Gastroesophageal sphincter (tissue), 4 donors: ENCODE measurements around the gene SLMAP. TPM values are rescaled to one million over a fixed set of nuclear protein-coding genes. Genes with fewer than 3 reads are reported as not detected.
A peak's percentile ranks its signal among the peaks of the same experiment; 100 is the strongest.

ENCODE experiments used
- ATAC-seq: fragments of 150-250 bp; one replicate; pipeline ENCODE4 v1.9.1; 2016; ENCODE audit warnings: mild to moderate bottlenecking, moderate library complexity
- H3K27ac ChIP-seq, 4 donors: fragments of 200-600 bp; sonication (generic) in 3 of 4; 1 replicate in 3 of 4; 2 replicates in 1 of 4; pipeline ENCODE4 v1.5.1; 2016 to 2019
- H3K27me3 ChIP-seq: fragments of 200-600 bp; sonication (generic); one replicate; pipeline ENCODE4 v1.5.1; 2019
- H3K36me3 ChIP-seq, 2 donors: fragments of 200-600 bp; sonication (generic); one replicate each; pipeline ENCODE4 v1.5.1; 2019; ENCODE audit warnings: control low read depth in 1 of 2
- H3K4me1 ChIP-seq, 3 donors: fragments of 200-600 bp; sonication (generic); 1 replicate in 2 of 3; 2 replicates in 1 of 3; pipeline ENCODE4 v1.5.1; 2016 to 2019; ENCODE audit warnings: control low read depth in 2 of 3
- H3K4me3 ChIP-seq, 2 donors: fragments of 200-600 bp; sonication (generic); one replicate each; pipeline ENCODE4 v1.5.1; 2019; ENCODE audit warnings: mild to moderate bottlenecking in 1 of 2, moderate library complexity in 1 of 2
- H3K9me3 ChIP-seq, 3 donors: fragments of 200-600 bp; sonication (generic); one replicate each; pipeline ENCODE4 v1.5.1; 2017 to 2019; ENCODE audit warnings: control low read depth in 2 of 3
- CTCF ChIP-seq, 4 experiments: fragments of 200-600 bp in 2 of 4; fragments of 450-650 bp in 2 of 4; sonication (generic) in 1 of 4; IDR thresholded peaks; one replicate each; pipeline ENCODE4 v1.5.1; 2017 to 2019; ENCODE audit warnings: antibody characterized with exemption in 4 of 4, mild to moderate bottlenecking in 2 of 4, moderate library complexity in 2 of 4
- EP300 ChIP-seq: sonication (generic); formaldehyde crosslinking; IDR thresholded peaks from one replicate; pipeline ENCODE4 v1.6.1; 2017; ENCODE audit warnings: antibody characterized with exemption, mild to moderate bottlenecking
- POLR2A ChIP-seq, 2 donors: fragments of 450-650 bp; IDR thresholded peaks; one replicate each; pipeline ENCODE4 v1.6.1; 2017; ENCODE audit warnings: antibody characterized with exemption in 2 of 2, mild to moderate bottlenecking in 2 of 2, moderate library complexity in 1 of 2
- POLR2AphosphoS5 ChIP-seq: sonication (generic); formaldehyde crosslinking; IDR thresholded peaks from one replicate; pipeline ENCODE4 v1.6.1; 2017; ENCODE audit warnings: antibody characterized with exemption
- WGBS, 2 donors: methylation state at CpG; one replicate each; pipeline ENCODE4 v1.1.5; 2018; ENCODE audit warnings: low coverage in 1 of 2; 5-methylcytosine and 5-hydroxymethylcytosine counted together
- total RNA-seq, 4 donors: library from RNA; depleted of rRNA; stranded (reverse); fragments of >200 nt; gene quantifications; one replicate each; pipeline ENCODE4 v1.1.0, GENCODE V29; 2016

Gene SLMAP
- total RNA-seq, 4 donors from 2014 or later: 462 to 594 (median 531) TPM

- peaks cover 0 to 22% (median 0%) of the 10 kb centered on the region in 3 donors for H3K4me1 ChIP-seq
- TF ChIP-seq POLR2AphosphoS5 (no peak), POLR2A (IDR thresholded peaks at IDR 0.05) (no peak), CTCF (IDR thresholded peaks at IDR 0.05) (no peak), EP300 (no peak)
- H3K27me3 ChIP-seq: no peaks in the 10 kb centered on the region
- no peak overlapping the region for H3K27ac ChIP-seq
- H3K9me3 ChIP-seq: no peaks in the 10 kb centered on the region
- no peak for ATAC-seq
- 67 to 81% methylated on average over 1 of the region's 1 CpG for WGBS, 2 donors
- no peaks in the 10 kb centered on the region for H3K36me3 ChIP-seq
- no peak overlapping the region for H3K4me3 ChIP-seq
These were observed 84.4 kb downstream of the SLMAP start for GRCh38 chr3:57840473-57840872.

GRCh38 chr3:57841818-57842217 is 85.7 kb downstream of the SLMAP start:
- 69 to 75% methylated on average over 2 of the region's 2 CpGs for WGBS, 2 donors
- TF ChIP-seq POLR2A (IDR thresholded peaks at IDR 0.05): no peak
- no peak for TF ChIP-seq POLR2AphosphoS5
- TF ChIP-seq EP300: no peak
- no peak for TF ChIP-seq CTCF (IDR thresholded peaks at IDR 0.05)
- no peaks in the 10 kb centered on the region for H3K27me3 ChIP-seq
- no peaks in the 10 kb centered on the region for H3K36me3 ChIP-seq
- no peaks in the 10 kb centered on the region for H3K9me3 ChIP-seq
- peaks cover 0 to 22% (median 0%) of the 10 kb centered on the region in 3 donors for H3K4me1 ChIP-seq
- H3K4me3 ChIP-seq: no peak overlapping the region
- H3K27ac ChIP-seq: peak overlapping the region in 1 of 4 donors; percentile 21
- ATAC-seq: no peak

GRCh38 chr3:57848177-57848738 is 92.1 kb downstream of the SLMAP start:
- 62 to 83% methylated on average over 1 to 3 of the region's 3 CpGs for WGBS, 2 donors
- no peaks in the 10 kb centered on the region for H3K9me3 ChIP-seq
- TF ChIP-seq EP300 (no peak), CTCF (IDR thresholded peaks at IDR 0.05) (no peak), POLR2A (IDR thresholded peaks at IDR 0.05) (no peak), POLR2AphosphoS5 (no peak)
- no peaks in the 10 kb centered on the region for H3K27me3 ChIP-seq
- H3K4me1 ChIP-seq: peaks cover 0 to 2% (median 0%) of the 10 kb centered on the region in 3 donors
- H3K27ac ChIP-seq: no peak overlapping the region
- no peak for ATAC-seq
- H3K4me3 ChIP-seq: no peak overlapping the region
- peaks cover 0 to 24% of the 10 kb centered on the region in 2 donors for H3K36me3 ChIP-seq

GRCh38 chr3:57851304-57851703 is 95.2 kb downstream of the SLMAP start:
- TF ChIP-seq POLR2A (IDR thresholded peaks at IDR 0.05) (no peak), POLR2AphosphoS5 (no peak), EP300 (no peak), CTCF (IDR thresholded peaks at IDR 0.05) (no peak)
- no peak for ATAC-seq
- Histone ChIP-seq H3K9me3 (no peaks in the 10 kb centered on the region), H3K4me3 (no peak overlapping the region), H3K27ac (no peak overlapping the region), H3K36me3 (peaks cover 0 to 29% of the 10 kb centered on the region in 2 donors), H3K4me1 (peaks cover 0 to 3% (median 0%) of the 10 kb centered on the region in 3 donors), H3K27me3 (no peaks in the 10 kb centered on the region)
- WGBS, 2 donors: 86 to 88% methylated on average over 1 to 5 of the region's 6 CpGs

- peaks cover 0 to 3% (median 0%) of the 10 kb centered on the region in 3 donors for H3K4me1 ChIP-seq
- H3K4me3 ChIP-seq: no peak overlapping the region
- WGBS, 2 donors: 93 to 97% methylated on average over 1 of the region's 1 CpG
- TF ChIP-seq POLR2AphosphoS5 (no peak), CTCF (IDR thresholded peaks at IDR 0.05) (peak in 3 of 4 experiments; percentile 11 to 44 (median 15))
- no peaks in the 10 kb centered on the region for H3K9me3 ChIP-seq
- H3K36me3 ChIP-seq: peaks cover 0 to 39% of the 10 kb centered on the region in 2 donors
- H3K27ac ChIP-seq: no peak overlapping the region
- ATAC-seq: no peak
- H3K27me3 ChIP-seq: no peaks in the 10 kb centered on the region
These were observed 96.8 kb downstream of the SLMAP start for GRCh38 chr3:57852896-57853295.
